Caki2 (cell line): ENCODE results near the gene ASTN2. TPM values are rescaled to one million over a fixed set of nuclear protein-coding genes. Genes with fewer than 3 reads are reported as not detected.
A peak's percentile ranks its signal among the peaks of the same experiment; 100 is the strongest.

Experiments
- DNase-seq: peaks from one replicate; pipeline ENCODE4 v3.0.0-alpha.2; 2015; ENCODE audit warnings: low read depth
- in situ Hi-C: cut with HindIII; loops from 2 replicates; pipeline ENCODE4 v1.10.0; 2016; ENCODE audit warnings: low sequenced_read_pairs, low pct_unique_long_range_greater_than_20kb, mixed read lengths
- total RNA-seq: library from RNA; depleted of rRNA; stranded (reverse); fragments of >200 nt; shearing (Covaris generic); gene quantifications from 2 replicates; pipeline ENCODE4 v1.2.3, GENCODE V29; 2014; ENCODE audit warnings: low replicate concordance

ASTN2 gene
- total RNA-seq, 1 experiment from 2014 or later: 25.1 TPM

DNA sequence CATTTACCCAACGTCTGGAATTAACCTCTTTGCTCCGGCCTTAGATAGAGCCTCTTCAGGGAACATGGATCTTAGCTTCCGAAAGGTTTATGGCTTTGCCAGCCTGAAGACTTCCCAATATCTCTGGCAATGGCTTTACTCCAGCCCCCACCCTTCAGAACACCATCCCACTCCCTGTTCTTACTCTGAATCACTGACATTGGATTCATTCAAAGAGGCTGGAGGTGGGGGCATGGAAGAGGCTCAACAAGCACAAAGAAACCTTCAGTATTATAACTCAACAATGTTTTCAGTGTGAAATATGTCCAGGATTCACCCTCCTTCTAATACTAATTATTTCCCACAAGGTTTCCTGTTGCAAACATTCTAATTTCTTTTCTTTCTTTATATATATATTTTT is 91.5 kb downstream of the ASTN2 start:
- in situ Hi-C loops: no loop called here
- DNase-seq: no peak

GRCh38 chr9:117317192-117317591 is 97.7 kb downstream of the ASTN2 start:
- DNase-seq: no peak
- in situ Hi-C loops: no loop called here

DNA sequence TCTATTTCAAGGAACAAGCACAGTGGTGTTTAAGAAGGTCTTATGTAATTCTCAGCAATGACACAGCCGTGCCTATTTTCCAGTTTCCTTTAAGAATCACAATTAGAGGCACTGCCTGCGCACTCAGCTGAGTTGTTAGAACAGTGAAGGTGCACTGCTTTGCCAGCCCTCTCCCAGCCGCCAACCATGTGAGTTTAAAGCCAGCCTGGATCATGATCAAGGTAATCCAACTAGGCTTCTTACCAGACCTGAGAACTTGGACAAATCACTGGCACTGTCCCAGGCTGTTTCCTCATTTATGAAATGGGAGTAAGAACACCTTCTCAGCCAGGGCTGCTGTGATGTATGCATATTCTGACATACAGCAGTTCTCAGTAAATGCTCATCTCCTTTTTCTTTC is 99.6 kb downstream of the ASTN2 start:
- DNase-seq: no peak
- in situ Hi-C loops: no loop called here

DNA sequence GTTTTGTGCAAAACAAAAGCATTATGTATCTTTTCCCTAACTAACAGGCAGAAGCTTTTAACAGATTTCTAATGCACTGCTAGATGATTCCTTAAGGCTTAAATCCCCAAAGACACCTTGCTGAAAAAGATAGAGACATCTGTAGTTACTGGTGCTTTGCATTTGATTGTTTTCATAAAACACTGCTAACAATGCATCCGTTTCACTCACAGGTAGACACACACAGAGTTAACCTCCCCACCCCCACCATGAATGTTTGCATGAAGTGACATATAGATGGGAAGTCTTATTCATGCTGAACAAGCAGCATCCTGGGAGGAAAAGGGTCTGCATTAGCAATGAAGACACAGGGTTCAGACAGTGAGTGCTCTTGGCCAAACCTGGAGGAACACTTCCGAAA is 100.9 kb downstream of the ASTN2 start:
- in situ Hi-C loops: no loop called here

DNA sequence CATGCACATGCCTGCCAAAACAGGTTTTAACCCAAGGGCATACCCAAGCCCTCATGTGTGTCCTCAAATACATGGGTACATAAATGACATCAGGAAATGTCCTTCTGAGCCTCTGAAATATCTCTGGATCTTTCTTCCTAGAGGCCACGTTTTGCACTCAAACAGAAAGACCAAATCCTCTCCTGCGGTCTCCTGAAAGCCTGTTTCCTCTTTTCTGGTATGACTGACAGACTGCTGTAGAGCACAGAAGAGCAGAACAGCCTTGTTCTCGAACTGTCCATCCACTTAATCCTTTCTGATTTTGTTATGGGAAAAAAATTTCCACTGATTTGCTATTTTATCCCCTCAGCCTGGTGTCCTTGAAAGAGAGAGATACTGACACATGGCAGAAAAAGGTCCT is 107.2 kb downstream of the ASTN2 start:
- no peak for DNase-seq
- in situ Hi-C loops: no loop called here

More for the DNA sequence above, 100.9 kb downstream of the ASTN2 start:
- no peak for DNase-seq

GRCh38 chr9:117306032-117306431 is 108.8 kb downstream of the ASTN2 start:
- no peak for DNase-seq
- in situ Hi-C loops: no loop called here

- peak; percentile 84 for DNase-seq
- in situ Hi-C loops: no loop called here
Observed at GRCh38 chr9:117305454-117305853, 109.4 kb downstream of the ASTN2 start.

DNA sequence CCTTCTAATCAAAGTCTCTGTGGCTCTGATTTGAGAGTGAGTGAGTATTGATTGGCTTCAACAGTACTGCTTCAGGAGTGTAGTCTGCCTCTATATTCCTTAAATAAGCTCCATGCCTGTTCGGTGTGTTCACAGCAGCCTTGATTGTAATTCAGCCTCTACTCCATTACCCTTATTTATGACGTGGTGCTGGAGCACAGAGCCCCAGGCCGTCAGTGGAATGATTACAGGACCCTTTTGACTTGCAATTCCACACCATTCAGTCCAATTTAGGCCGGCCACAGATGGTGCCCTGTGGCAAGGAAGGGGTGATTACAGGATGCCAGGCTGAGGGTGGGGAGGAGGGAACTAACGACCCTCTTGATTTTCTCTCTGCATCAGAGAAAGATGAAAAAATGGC is 110.3 kb downstream of the ASTN2 start:
- no peak for DNase-seq
- in situ Hi-C loops: no loop called here

DNA sequence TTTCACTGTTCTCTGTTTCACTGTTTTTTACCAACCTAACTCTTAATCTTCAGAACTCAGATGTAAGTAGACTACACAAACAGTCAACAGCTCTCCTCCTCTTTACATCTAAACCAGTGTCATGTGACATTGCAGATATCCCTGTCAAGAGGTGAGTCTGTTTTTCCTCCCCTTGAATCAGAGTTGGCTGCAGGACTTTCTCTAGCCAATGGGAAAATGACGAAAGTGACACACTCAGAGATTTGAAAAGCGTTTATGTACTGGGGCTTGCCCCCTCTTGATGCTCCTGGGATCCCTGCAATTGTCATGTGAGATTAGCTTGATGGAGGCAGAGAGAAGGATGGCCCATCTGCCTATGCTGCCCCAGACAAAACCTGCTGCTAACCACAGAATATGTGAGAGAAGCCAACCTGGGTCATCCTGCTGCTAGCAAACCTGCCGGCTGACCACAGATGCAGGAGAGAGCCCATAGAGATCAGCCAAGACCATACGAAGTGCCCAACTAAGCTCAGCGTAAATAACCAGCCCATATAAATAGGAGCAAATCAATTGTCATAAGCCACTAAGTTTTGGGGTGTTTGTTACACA is 111.1 kb downstream of the ASTN2 start:
- in situ Hi-C loops: no loop called here
- no peak for DNase-seq

DNA sequence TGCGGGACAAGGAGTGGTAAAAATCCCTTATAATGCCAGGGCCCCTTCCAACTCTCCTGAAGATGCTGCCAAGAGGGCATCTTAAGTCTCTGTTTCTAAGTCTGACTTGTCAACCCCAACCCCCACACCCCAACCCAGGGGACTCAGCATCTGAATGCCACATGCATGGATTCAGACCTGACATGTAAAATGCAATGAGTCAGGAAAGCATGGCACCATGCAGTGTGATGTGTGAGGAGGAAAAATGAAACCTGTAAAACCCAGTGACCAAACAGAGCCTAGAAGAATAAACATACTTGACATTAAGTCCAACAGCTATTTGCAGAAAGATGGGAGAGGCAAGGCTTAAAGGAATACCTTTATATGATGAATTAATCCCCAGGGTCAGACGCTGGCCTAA is 112.4 kb downstream of the ASTN2 start:
- in situ Hi-C loops: no loop called here
- no peak for DNase-seq

GRCh38 chr9:117300371-117301110 is 114.3 kb downstream of the ASTN2 start:
- in situ Hi-C loops: no loop called here
- no peak for DNase-seq

- DNase-seq: no peak
- in situ Hi-C loops: no loop called here
Observed at GRCh38 chr9:117296453-117296852, 118.4 kb downstream of the ASTN2 start.

- no peak for DNase-seq
- in situ Hi-C loops: no loop called here
Observed at GRCh38 chr9:117293206-117294114, 121.4 kb downstream of the ASTN2 start.

- in situ Hi-C loops: no loop called here
- DNase-seq: no peak
Observed at GRCh38 chr9:117290856-117291622, 123.8 kb downstream of the ASTN2 start.

DNA sequence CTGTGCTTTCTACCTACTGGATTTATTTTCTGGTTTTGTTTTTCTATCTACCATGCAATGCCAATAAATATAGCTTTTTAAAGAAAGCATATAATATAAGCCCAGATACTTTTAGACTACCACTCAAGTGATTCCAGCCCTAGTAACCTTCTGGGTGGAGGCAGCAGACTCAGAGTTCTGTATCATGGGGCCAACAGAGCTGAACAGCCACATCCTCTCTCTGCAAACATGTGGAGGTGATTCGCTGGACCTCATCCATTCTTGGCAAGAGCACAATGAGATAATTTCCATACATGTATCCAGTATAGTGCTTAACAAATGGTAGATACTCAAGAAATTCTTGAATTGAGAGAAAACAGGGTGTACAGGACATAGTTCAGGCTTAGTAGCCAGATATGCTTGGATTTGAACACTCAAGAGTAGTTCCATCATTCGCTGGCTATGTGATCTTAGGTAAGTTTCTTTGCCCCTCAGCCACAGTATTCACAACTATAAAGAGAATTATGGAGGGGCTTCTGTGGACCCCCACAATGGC is 124.5 kb downstream of the ASTN2 start:
- in situ Hi-C loops: no loop called here
- DNase-seq: no peak

GRCh38 chr9:117286245-117286644 is 128.6 kb downstream of the ASTN2 start:
- no peak for DNase-seq
- in situ Hi-C loops: no loop called here

DNA sequence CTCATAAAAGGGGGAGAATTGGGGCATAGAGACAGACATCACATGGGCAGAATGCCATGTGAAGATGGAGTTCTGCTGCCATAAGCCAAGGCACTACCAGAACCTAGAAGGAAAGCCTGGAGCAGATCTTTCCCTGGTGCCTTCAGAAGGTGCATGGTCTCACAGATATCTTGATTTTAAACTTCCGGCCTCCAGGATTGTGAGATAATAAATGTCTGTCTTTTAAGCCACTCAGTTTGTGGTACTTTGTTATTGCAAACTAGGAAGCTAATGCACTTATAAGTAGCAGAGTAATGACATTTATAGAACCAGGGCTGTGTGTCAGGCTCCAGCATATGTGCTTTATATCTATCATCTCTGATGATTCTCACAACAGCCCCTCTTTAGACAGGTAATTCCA is 130.4 kb downstream of the ASTN2 start:
- in situ Hi-C loops: no loop called here
- no peak for DNase-seq

DNA sequence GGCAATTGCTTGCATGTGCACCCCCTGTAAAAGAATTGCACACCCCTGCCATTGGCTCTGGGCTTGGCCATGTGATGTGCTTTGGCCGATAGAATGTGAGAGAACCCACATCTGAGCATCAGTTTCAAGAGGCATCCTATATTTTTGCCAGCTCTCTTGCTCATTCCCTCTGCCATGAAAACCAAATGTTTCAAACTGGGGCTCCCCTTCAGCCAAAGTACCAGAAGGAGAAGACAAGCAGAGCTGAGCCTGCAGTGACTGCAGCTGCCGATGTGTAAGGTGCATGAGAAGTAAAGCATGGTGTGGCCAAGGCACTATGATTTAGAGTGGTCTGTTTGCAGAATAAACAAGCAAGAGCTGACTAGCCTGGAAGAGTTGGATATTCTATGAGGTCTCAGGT is 132.3 kb downstream of the ASTN2 start:
- in situ Hi-C loops: no loop called here

More for the DNA sequence above, 132.3 kb downstream of the ASTN2 start:
- no peak for DNase-seq
